G401.6 (cell line): Measurements from ENCODE around the gene KRTAP4-8.
"Not testable (repeated sequence)": the region's sequence is repeated elsewhere in the genome, so short reads cannot be mapped to it uniquely, and the experiment has no call there.

Experiments
- FAIRE-seq: peaks from 2 replicates; lab custom pipeline; 2012; peaks lifted over from hg19 to GRCh38; lab: Jason Lieb, UNC

Gene KRTAP4-8

GRCh38 chr17:41098042-41098441 is at the start of gene KRTAP4-8:
Gene KRTAP4-8, minus strand, starts transcription at chr17:41098142. Its CDS starts 58 bp downstream, at chr17:41098084.
- FAIRE-seq, result peak; percentile 36

GRCh38 chr17:41145261-41145660 is 47.3 kb upstream of the KRTAP4-8 start:
- no peak for FAIRE-seq

- no peak for FAIRE-seq
Observed at GRCh38 chr17:41144846-41145245, 46.9 kb upstream of the KRTAP4-8 start.

- no peak for FAIRE-seq
Observed at GRCh38 chr17:41141361-41141760, 43.4 kb upstream of the KRTAP4-8 start.

- FAIRE-seq, result no peak
Observed at GRCh38 chr17:41140360-41141131, 42.6 kb upstream of the KRTAP4-8 start, which contains the start of gene KRTAP4-6. Gene KRTAP4-6, minus strand, starts transcription at chr17:41140544. Its CDS starts 57 bp downstream, at chr17:41140487.

GRCh38 chr17:41139865-41140264 is 41.9 kb upstream of the KRTAP4-8 start:
- not testable (repeated sequence) for FAIRE-seq

- FAIRE-seq, result no peak
Observed at GRCh38 chr17:41133880-41134735, 36.2 kb upstream of the KRTAP4-8 start.

GRCh38 chr17:41131979-41132378 is 34.0 kb upstream of the KRTAP4-8 start:
- FAIRE-seq, result no peak

GRCh38 chr17:41127371-41127770 is 29.4 kb upstream of the KRTAP4-8 start:
- FAIRE-seq, result no peak

GRCh38 chr17:41126412-41126811 is 28.5 kb upstream of the KRTAP4-8 start:
- FAIRE-seq, result no peak

- no peak for FAIRE-seq
Observed at GRCh38 chr17:41125064-41125463, 27.1 kb upstream of the KRTAP4-8 start.

- FAIRE-seq, result not testable (repeated sequence)
Observed at GRCh38 chr17:41123991-41124371, 26.0 kb upstream of the KRTAP4-8 start, which contains the start of gene KRTAP4-12. Gene KRTAP4-12, minus strand, starts transcription at chr17:41124182. Its CDS starts 60 bp downstream, at chr17:41124122.

- FAIRE-seq, result not testable (repeated sequence)
Observed at GRCh38 chr17:41123292-41123990, 25.5 kb upstream of the KRTAP4-8 start.

- no peak for FAIRE-seq
Observed at GRCh38 chr17:41121742-41122141, 23.8 kb upstream of the KRTAP4-8 start.

- peak; percentile 95 for FAIRE-seq
Observed at GRCh38 chr17:41119696-41120690, 22.1 kb upstream of the KRTAP4-8 start.

GRCh38 chr17:41118721-41119120 is 20.8 kb upstream of the KRTAP4-8 start:
- FAIRE-seq, result no peak

GRCh38 chr17:41117846-41118386 is 20.0 kb upstream of the KRTAP4-8 start, which contains the start of gene KRTAP4-11:
Gene KRTAP4-11, minus strand, starts transcription at chr17:41118373. Its CDS starts 58 bp downstream, at chr17:41118315.
- FAIRE-seq, result not testable (repeated sequence)

- no peak for FAIRE-seq
Observed at GRCh38 chr17:41116297-41116696, 18.4 kb upstream of the KRTAP4-8 start.

GRCh38 chr17:41111151-41111885 is 13.4 kb upstream of the KRTAP4-8 start:
- FAIRE-seq, result no peak
